A549 (cell line): ENCODE results near the gene AMIGO3. TPM values are rescaled to one million over a fixed set of nuclear protein-coding genes. Genes with fewer than 3 reads are reported as not detected.

ENCODE experiments used
- ATAC-seq, 2 experiments: fragments of 200-7000 bp in 1 of 2; fragments of >200 bp in 1 of 2; cut with Nextera tagmentation in 1 of 2; cut with Tn5 transposase in 1 of 2; 3 replicates each; pipeline versions ENCODE4 v1.8.0 to v1.9.1; 2018 to 2020; ENCODE audit warnings: mild to moderate bottlenecking in 1 of 2, moderate library complexity in 1 of 2
- CTCF ChIA-PET: fragments of 300-600 bp; sonication (Branson Sonifier 250); formaldehyde crosslinking; extraction: SDS; loops from one replicate; lab custom pipeline; 2021; ENCODE audit warnings: antibody characterized with exemption, inconsistent platforms; lab: Yijun Ruan, JAX
- POLR2A ChIA-PET: fragments of 350-600 bp; formaldehyde crosslinking; extraction: SDS; loops from one replicate; lab custom pipeline; 2021; ENCODE audit warnings: antibody characterized with exemption, inconsistent platforms; lab: Yijun Ruan, JAX
- DNase-seq, 2 experiments: peaks; one replicate each; pipeline versions ENCODE4 v3.0.0 to v3.0.0-alpha.2; 2011 to 2016; ENCODE audit warnings: low read depth in 1 of 2, low spot score in 1 of 2
- FAIRE-seq: peaks from 2 replicates; lab custom pipeline; 2011; peaks lifted over from hg19 to GRCh38; lab: Jason Lieb, UNC
- H3K27ac ChIP-seq, 2 experiments: fragments of >200 bp; sonication (Bioruptor Twin); formaldehyde crosslinking; 3 replicates each; pipeline ENCODE4 v1.5.1; 2016 to 2017
- H3K4me1 ChIP-seq: fragments of >200 bp; sonication (Bioruptor Twin); formaldehyde crosslinking; 3 replicates; pipeline ENCODE4 v1.6.1; 2016
- H3K4me2 ChIP-seq: fragments of >200 bp; sonication (Bioruptor Twin); formaldehyde crosslinking; 3 replicates; pipeline ENCODE4 v1.6.1; 2016
- H3K4me3 ChIP-seq: fragments of >200 bp; sonication (Bioruptor Twin); formaldehyde crosslinking; 3 replicates; pipeline ENCODE4 v1.5.1; 2016
- H3K9me3 ChIP-seq: fragments of >200 bp; sonication (Bioruptor Twin); formaldehyde crosslinking; 3 replicates; pipeline ENCODE4 v1.6.1; 2016
- CBX2 ChIP-seq: fragments of 200-600 bp; sonication (generic); IDR thresholded peaks from 2 replicates; pipeline ENCODE4 v1.6.1; 2016; ENCODE audit warnings: low read depth, mild to moderate bottlenecking, borderline replicate concordance
- EHF ChIP-seq: fragments of 250-450 bp; sonication (Bioruptor Pico); IDR thresholded peaks from 2 replicates; pipeline ENCODE4 v1.5.0; 2020; ENCODE audit warnings: mild to moderate bottlenecking
- EHMT2 ChIP-seq: fragments of 200-600 bp; sonication (generic); IDR thresholded peaks from 2 replicates; pipeline ENCODE4 v1.6.1; 2016; ENCODE audit warnings: antibody characterized with exemption, low read depth, mild to moderate bottlenecking, moderate library complexity
- EP300 ChIP-seq, 2 experiments: fragments of >200 bp; sonication (Bioruptor Twin); formaldehyde crosslinking; IDR thresholded peaks; 2 replicates in 1 of 2; 3 replicates in 1 of 2; pipeline ENCODE4 v1.6.1; 2016 to 2017
- ESRRA ChIP-seq: fragments of 150-350 bp; IDR thresholded peaks from 2 replicates; pipeline ENCODE4 v1.6.1; 2014; ENCODE audit warnings: mild to moderate bottlenecking, low read length, borderline replicate concordance
- FOXS1 ChIP-seq: fragments of 250-450 bp; sonication (Bioruptor Pico); IDR thresholded peaks from 2 replicates; pipeline ENCODE4 v1.5.0; 2020; ENCODE audit warnings: mild to moderate bottlenecking, moderate library complexity
- GATA3 ChIP-seq: IDR thresholded peaks from 2 replicates; pipeline ENCODE4 v1.6.1; 2012; ENCODE audit warnings: borderline replicate concordance
- HDAC2 ChIP-seq: fragments of 200-600 bp; sonication (generic); IDR thresholded peaks from 2 replicates; pipeline ENCODE4 v1.6.1; 2016
- HOXA7 ChIP-seq: fragments of 250-450 bp; sonication (Bioruptor Pico); IDR thresholded peaks from 2 replicates; pipeline ENCODE4 v1.5.0; 2020; ENCODE audit warnings: mild to moderate bottlenecking, moderate library complexity
- HOXB13 ChIP-seq: fragments of 250-450 bp; sonication (Bioruptor Pico); IDR thresholded peaks from 2 replicates; pipeline ENCODE4 v1.5.0; 2020; ENCODE audit warnings: low read depth, mild to moderate bottlenecking, moderate library complexity
- HOXB5 ChIP-seq: fragments of 250-450 bp; sonication (Bioruptor Pico); IDR thresholded peaks from 2 replicates; pipeline ENCODE4 v1.5.0; 2020; ENCODE audit warnings: mild to moderate bottlenecking, moderate library complexity
- JUN ChIP-seq, 2 experiments: fragments of >200 bp; sonication (Bioruptor Twin); formaldehyde crosslinking; IDR thresholded peaks; 2 replicates in 1 of 2; 3 replicates in 1 of 2; pipeline ENCODE4 v1.6.1; 2016 to 2017
- MYC ChIP-seq: IDR thresholded peaks from 2 replicates; pipeline ENCODE4 v1.6.1; 2012; ENCODE audit warnings: mild to moderate bottlenecking, inconsistent platforms, low read length, improper control_type of control experiment, borderline replicate concordance
- POLR2A ChIP-seq: IDR thresholded peaks from 2 replicates; pipeline ENCODE4 v1.6.1; 2012; ENCODE audit warnings: mild to moderate bottlenecking, low read length
- SREBF2 ChIP-seq: fragments of 450-650 bp; IDR thresholded peaks from 2 replicates; pipeline ENCODE4 v1.6.1; 2014; ENCODE audit warnings: mild to moderate bottlenecking, moderate library complexity
- TFCP2L1 ChIP-seq: fragments of 250-450 bp; sonication (Bioruptor Pico); IDR thresholded peaks from 2 replicates; pipeline ENCODE4 v1.5.0; 2021; ENCODE audit warnings: mild to moderate bottlenecking
- ZFP36 ChIP-seq: fragments of 450-650 bp; IDR thresholded peaks from 2 replicates; pipeline ENCODE4 v1.6.1; 2014; ENCODE audit warnings: borderline replicate concordance; ENCODE audit not compliant: partially characterized antibody
- ZSCAN20 ChIP-seq: fragments of 250-450 bp; sonication (Bioruptor Pico); IDR thresholded peaks from 2 replicates; pipeline ENCODE4 v1.8.0; 2022; ENCODE audit warnings: mild to moderate bottlenecking, moderate library complexity
- WGBS: methylation state at CpG from one replicate; pipeline ENCODE4 v1.1.6; 2017; ENCODE audit errors: missing lambda C conversion rate; 5-methylcytosine and 5-hydroxymethylcytosine counted together
- polyA plus RNA-seq, 4 experiments: library from polyadenylated mRNA; depleted of rRNA in 3 of 4; stranded (reverse); fragments of >200 nt; fragmentation: RNase III in 1 of 4; extraction: RNeasy Plus Mini Kit Qiagen cat#74134 plus additional on column Dnase treatment in 1 of 4; gene quantifications; 2 replicates in 3 of 4; 3 replicates in 1 of 4; pipeline ENCODE4 v1.2.3, GENCODE V29; 2011 to 2017
- TF ChIP-seq, protein P1 (sequence below): fragments of 450-650 bp; IDR thresholded peaks from 2 replicates; pipeline ENCODE4 v1.6.1; 2014; ENCODE audit warnings: antibody characterized with exemption
- TF ChIP-seq, protein P2 (sequence below): fragments of >200 bp; sonication (Bioruptor Twin); formaldehyde crosslinking; IDR thresholded peaks from 2 replicates; pipeline ENCODE4 v1.6.1; 2016
- TF ChIP-seq, protein P3 (sequence below): fragments of 250-450 bp; sonication (Bioruptor Pico); IDR thresholded peaks from 2 replicates; pipeline ENCODE4 v1.5.0; 2020; ENCODE audit warnings: low read depth, mild to moderate bottlenecking, moderate library complexity
- TF ChIP-seq, protein P4 (sequence below): fragments of 150-350 bp; IDR thresholded peaks from 2 replicates; pipeline ENCODE4 v1.6.1; 2014; ENCODE audit warnings: low read depth, mild to moderate bottlenecking, low read length

AMIGO3 gene
- polyA plus RNA-seq, 2 of the 4 experiments (the other 2 are of a cell fraction) = 0.03 TPM; not detected in 1

DNA sequence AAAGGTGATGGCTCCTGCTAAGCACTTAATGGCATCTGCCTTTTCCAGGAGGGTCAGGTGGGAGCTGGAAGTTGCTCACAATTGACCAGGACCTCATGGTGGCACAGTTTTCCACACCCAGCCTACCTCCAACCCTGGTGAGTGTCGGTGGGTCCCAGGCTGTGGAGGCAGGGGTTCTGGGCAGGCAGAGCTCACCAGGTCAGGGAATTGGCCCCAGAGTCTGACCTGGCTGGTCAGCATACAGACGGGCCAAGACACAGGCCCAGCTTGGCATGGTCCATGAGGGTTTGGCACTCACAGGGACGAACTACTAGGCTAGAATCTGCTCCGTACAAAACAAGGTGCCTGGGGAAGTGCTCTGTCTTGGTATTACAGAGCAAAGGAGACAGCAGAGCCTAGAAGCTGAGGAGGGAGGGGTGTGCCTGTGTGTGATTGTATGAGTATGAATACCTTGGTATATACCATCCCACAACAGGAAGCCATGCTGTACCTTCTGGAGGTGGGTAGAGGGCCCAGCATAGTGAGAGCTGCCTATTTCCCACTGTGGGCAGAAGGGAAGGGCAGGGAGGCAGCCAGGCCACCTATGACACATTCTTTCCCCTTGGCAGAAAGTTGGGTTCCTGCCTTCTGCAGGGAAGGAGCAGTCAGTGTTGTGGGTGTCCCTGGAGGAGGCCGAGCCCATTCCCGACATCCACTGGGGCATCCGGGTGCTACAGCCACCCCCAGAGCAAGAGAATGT is 38.8 kb downstream of the AMIGO3 start:
- DNase-seq (no peak), ATAC-seq (no peak), FAIRE-seq (no peak)
- no peaks in the 10 kb centered on the region for H3K4me1 ChIP-seq
- H3K4me3 ChIP-seq = no peak overlapping the region
- ChIA-PET POLR2A (no interaction called here), CTCF (interaction anchor here (0.7 to 2.3 kb wide), 5 partner anchors 9 to 159 kb away, joined by 3 to 13 read pairs (median 6); no protein-coding TSS in a partner anchor)
- TF ChIP-seq, protein P1, sequence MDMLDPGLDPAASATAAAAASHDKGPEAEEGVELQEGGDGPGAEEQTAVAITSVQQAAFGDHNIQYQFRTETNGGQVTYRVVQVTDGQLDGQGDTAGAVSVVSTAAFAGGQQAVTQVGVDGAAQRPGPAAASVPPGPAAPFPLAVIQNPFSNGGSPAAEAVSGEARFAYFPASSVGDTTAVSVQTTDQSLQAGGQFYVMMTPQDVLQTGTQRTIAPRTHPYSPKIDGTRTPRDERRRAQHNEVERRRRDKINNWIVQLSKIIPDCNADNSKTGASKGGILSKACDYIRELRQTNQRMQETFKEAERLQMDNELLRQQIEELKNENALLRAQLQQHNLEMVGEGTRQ = no peak
- TF ChIP-seq JUN (IDR thresholded peaks at IDR 0.05) (no peak), TFCP2L1 (CRISPR knock-in tag) (no peak), HOXB13 (CRISPR knock-in tag) (no peak), SREBF2 (no peak), MYC (no peak), CBX2 (no peak), EHMT2 (no peak), FOXS1 (CRISPR knock-in tag) (no peak), EHF (CRISPR knock-in tag) (no peak)
- TF ChIP-seq, protein P2, sequence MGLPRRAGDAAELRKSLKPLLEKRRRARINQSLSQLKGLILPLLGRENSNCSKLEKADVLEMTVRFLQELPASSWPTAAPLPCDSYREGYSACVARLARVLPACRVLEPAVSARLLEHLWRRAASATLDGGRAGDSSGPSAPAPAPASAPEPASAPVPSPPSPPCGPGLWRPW = no peak
- no CpG with 5 or more reads among the region's 7 CpGs for WGBS
- no peak overlapping the region for H3K4me2 ChIP-seq
- H3K9me3 ChIP-seq = no peaks in the 10 kb centered on the region
- H3K27ac ChIP-seq = no peak overlapping the region

DNA sequence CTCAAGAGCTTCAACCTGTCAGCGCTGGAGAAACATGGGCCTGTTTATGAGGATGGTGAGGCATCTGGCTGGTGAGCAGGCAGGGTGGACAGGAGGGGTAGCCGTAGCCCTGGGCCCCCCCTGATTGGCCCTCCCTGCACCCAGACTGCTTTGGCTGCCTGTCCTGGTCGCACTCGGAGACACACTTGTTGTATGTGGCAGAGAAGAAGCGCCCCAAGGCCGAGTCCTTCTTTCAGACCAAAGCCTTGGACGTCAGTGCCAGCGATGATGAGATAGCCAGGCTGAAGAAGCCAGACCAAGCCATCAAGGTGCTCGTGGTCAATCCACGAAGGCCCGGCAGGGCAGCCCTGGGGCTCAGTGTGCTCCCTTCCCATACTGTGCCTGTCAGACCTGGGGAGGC is 43.6 kb downstream of the AMIGO3 start:
- POLR2A ChIA-PET = no interaction called here
- no peak overlapping the region for H3K4me2 ChIP-seq

More for the DNA sequence above, 43.6 kb downstream of the AMIGO3 start:
- no peak for TF ChIP-seq ESRRA
- TF ChIP-seq, protein P3, sequence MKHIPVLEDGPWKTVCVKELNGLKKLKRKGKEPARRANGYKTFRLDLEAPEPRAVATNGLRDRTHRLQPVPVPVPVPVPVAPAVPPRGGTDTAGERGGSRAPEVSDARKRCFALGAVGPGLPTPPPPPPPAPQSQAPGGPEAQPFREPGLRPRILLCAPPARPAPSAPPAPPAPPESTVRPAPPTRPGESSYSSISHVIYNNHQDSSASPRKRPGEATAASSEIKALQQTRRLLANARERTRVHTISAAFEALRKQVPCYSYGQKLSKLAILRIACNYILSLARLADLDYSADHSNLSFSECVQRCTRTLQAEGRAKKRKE (CRISPR knock-in tag) = no peak
- TF ChIP-seq EP300 (IDR thresholded peaks at IDR 0.05) = no peak
- TF ChIP-seq ZSCAN20 (CRISPR knock-in tag) = no peak
- TF ChIP-seq HOXB5 (CRISPR knock-in tag) = no peak
- TF ChIP-seq GATA3 = no peak
- no peak for TF ChIP-seq ZFP36
- TF ChIP-seq, protein P4, sequence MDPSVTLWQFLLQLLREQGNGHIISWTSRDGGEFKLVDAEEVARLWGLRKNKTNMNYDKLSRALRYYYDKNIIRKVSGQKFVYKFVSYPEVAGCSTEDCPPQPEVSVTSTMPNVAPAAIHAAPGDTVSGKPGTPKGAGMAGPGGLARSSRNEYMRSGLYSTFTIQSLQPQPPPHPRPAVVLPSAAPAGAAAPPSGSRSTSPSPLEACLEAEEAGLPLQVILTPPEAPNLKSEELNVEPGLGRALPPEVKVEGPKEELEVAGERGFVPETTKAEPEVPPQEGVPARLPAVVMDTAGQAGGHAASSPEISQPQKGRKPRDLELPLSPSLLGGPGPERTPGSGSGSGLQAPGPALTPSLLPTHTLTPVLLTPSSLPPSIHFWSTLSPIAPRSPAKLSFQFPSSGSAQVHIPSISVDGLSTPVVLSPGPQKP = no peak
- no peak for TF ChIP-seq POLR2A
- TF ChIP-seq HOXA7 (CRISPR knock-in tag) = no peak
- no peak for TF ChIP-seq HDAC2
- TF ChIP-seq, protein P1 = no peak
- FAIRE-seq (no peak), ATAC-seq (no peak), DNase-seq (no peak)
- 100% methylated on average over 3 of the region's 11 CpGs for WGBS
- H3K9me3 ChIP-seq = no peaks in the 10 kb centered on the region
- peaks cover 12% of the 10 kb centered on the region; the same call in 2 of the 3 replicates for H3K4me1 ChIP-seq
- H3K4me3 ChIP-seq = no peak overlapping the region
- no peak overlapping the region for H3K27ac ChIP-seq
- CTCF ChIA-PET = interaction anchor here (1.5 to 3.9 kb wide), 2 partner anchors 12 to 136 kb away, joined by 3 to 30 read pairs; no protein-coding TSS in a partner anchor
